ENCODE measurements around the gene SORBS1.

DNA sequence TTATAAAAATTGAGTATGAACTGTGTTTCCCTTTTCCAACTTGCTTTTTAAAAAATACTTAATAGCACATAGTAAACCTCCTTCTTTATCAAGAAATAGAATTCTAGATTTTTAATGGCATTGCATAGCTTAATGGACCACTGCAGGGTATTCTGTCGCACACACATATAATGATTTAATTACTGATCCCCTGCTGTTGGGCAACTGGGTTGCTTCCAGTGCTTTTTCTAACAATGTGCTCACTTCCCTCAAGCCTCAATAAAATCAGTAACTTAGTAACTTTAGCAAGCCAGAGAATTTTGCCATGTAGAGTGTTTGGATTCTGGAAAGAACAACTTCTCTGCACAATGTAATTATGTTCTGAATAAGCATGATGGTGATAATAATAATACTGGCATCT, 221.3 kb downstream of the SORBS1 start:
- TF ChIP-seq FOS (IDR thresholded peaks at IDR 0.05; ENCODE audit: borderline replicate concordance, insufficient read depth, low read length): no peak
- TF ChIP-seq POLR2A (IDR thresholded peaks at IDR 0.05; ENCODE audit: low read depth, low read length): no peak
- TF ChIP-seq, protein P1, sequence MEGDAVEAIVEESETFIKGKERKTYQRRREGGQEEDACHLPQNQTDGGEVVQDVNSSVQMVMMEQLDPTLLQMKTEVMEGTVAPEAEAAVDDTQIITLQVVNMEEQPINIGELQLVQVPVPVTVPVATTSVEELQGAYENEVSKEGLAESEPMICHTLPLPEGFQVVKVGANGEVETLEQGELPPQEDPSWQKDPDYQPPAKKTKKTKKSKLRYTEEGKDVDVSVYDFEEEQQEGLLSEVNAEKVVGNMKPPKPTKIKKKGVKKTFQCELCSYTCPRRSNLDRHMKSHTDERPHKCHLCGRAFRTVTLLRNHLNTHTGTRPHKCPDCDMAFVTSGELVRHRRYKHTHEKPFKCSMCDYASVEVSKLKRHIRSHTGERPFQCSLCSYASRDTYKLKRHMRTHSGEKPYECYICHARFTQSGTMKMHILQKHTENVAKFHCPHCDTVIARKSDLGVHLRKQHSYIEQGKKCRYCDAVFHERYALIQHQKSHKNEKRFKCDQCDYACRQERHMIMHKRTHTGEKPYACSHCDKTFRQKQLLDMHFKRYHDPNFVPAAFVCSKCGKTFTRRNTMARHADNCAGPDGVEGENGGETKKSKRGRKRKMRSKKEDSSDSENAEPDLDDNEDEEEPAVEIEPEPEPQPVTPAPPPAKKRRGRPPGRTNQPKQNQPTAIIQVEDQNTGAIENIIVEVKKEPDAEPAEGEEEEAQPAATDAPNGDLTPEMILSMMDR (IDR thresholded peaks at IDR 0.05; ENCODE audit: extremely low read depth in 1 of 2, insufficient read depth in 1 of 2, low read depth in 1 of 2, low read length in 2 of 2): no peak
- no peak for TF ChIP-seq EZH2 (IDR thresholded peaks at IDR 0.05; ENCODE audit: borderline replicate concordance, low read depth, low read length, severe bottlenecking)
- TF ChIP-seq POLR2AphosphoS5 (IDR thresholded peaks at IDR 0.05; ENCODE audit: insufficient read depth, low read depth, low read length): no peak
- TF ChIP-seq MYC (IDR thresholded peaks at IDR 0.05; ENCODE audit: low read depth, low read length): no peak
- TF ChIP-seq, protein P2, sequence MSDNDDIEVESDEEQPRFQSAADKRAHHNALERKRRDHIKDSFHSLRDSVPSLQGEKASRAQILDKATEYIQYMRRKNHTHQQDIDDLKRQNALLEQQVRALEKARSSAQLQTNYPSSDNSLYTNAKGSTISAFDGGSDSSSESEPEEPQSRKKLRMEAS (IDR thresholded peaks at IDR 0.05; ENCODE audit: insufficient read depth, insufficient read length): no peak
- TF ChIP-seq GATA2 (IDR thresholded peaks at IDR 0.05; ENCODE audit: insufficient read depth, insufficient read length, low read depth, low read length): no peak
- no peak for TF ChIP-seq JUN (IDR thresholded peaks at IDR 0.05; ENCODE audit: borderline replicate concordance, insufficient read depth, insufficient read length, low read depth)

All from endothelial cell of umbilical vein (primary cell).